NCI-H524 treated with DMSO at 0.1 percent for 48 hours (cell line): ENCODE measurements around the gene RBBP8.

Experiments used
- DNase-seq: peaks from one replicate; lab custom pipeline; 2025; lab: John Stamatoyannopoulos, UW

RBBP8 gene

DNA sequence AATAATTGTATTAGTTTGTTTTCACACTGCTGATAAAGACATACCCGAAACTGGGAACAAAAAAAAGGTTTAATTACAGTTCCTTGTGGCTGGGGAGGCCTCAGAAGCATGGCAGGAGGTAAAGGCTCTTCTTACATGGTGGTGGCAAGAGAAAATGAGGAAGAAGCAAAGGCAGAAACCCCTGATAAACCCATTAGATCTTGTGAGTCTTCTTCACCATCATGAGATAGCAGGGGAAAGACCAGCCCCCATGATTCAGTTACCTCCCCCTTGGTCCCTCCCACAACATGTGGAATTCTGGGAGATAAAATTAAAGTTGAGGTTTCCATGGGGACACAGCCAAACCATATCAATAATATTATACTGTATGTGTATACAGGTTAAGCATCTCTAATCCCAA is 128.9 kb downstream of the RBBP8 start:
- no peak for DNase-seq

DNA sequence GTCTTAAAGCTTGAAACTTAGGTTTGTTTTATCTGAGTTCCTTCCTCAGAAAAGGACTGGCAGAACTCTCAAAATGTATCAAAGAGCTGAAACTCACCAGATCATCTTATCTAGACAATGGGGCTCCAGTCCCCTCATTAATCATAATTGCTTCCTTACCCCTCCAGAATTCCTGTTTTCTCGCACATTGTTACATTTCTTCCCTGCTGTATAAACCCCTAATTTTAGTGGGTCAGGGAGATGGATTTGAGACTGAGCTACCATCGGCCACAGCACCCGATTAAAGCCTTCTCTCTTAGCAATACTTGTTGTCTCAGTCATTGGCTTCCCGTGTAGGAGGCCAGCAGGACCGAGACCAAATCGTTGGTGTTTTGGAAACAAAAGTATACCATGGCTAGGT is 130.4 kb downstream of the RBBP8 start:
- no peak for DNase-seq

DNA sequence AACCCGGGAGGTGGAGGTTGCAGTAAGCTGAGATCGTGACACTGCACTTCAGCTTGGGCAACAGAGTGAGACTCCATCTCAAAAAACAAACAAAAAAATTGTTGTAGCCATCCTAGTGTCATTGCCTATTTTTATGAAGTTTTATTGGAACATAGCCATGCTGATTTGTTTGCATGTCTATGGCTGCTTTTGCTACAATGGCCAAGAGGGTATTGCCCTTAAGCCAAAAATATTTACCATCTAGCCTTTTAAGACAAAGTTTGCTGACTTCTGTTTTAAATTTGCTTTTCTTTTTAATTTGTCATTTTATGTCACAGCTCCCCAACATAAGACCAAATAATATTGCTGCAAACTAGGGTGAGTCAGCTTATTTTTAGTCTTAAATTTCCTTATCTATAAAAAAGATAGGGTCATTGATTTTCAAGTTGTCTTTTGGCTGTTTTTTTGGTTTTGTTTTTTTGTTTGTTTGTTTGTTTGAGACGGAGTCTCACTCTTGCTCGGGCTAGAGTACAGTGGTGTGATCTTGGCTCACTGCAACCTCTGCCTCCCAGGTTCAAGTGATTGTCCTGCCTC is 132.2 kb downstream of the RBBP8 start:
- no peak for DNase-seq

DNA sequence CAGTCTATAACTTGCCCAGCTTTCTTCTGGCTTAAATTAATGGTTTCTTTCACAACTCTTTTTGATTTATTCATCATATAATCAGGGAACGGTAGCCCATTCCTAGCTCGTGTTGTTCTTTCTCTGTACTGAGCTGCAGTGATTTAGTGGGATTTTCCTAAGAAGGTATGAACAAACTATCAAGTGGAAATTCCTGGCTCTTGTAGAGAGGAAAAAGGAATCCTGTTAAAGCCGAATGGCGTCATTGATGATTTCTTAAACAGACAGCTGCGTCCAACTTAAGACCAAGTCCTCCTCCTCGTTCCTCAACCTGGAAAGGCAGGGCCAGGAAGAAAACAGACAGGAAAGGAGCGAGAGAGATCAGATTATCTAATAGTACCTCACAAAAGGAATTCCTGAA is 132.9 kb downstream of the RBBP8 start:
- peak; percentile 85 for DNase-seq

DNA sequence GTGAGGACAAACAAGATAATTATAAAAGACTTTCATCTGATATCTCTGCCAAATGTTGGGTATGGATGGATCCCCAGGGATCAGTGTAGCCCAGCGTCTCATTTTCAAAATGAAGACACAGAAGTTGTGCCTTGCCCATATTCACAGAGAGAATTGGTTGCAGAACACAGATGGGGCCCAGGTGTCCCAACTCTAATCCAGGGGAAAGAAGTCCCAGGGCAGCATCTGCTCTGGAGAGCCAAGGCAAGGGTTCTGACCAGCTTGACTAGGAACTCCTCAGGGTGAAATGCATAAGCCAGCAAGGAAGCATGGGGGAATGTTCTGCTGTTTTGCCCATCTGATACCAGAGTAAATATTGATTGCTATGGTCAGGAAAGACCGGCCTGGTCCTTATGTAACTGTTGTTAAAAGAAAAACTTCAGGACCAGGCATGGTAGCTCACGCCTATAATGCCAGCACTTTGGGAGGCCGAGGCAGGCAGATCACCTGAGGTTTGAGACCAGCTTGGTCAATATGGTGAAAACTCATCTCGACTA is 133.4 kb downstream of the RBBP8 start:
- peak; percentile 85 for DNase-seq

DNA sequence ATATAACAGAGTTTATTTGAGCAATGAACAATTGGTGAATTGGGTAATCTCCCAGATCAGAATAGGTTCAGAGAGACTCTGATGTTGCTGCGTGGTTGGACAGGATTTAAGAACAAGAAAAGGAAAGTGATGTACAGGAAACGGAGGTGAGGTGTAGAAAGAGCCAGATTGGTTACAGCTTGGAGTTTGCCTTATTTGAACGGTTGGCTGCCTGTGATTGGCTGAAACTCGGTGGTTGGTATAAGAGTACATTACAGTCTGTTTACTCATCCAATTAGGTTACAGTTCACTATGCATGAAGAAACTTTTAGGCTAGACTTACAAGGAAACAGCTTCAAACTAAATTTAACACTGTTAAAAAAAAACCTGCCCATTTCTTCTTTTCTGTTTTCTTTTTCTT is 134.1 kb downstream of the RBBP8 start:
- no peak for DNase-seq

DNA sequence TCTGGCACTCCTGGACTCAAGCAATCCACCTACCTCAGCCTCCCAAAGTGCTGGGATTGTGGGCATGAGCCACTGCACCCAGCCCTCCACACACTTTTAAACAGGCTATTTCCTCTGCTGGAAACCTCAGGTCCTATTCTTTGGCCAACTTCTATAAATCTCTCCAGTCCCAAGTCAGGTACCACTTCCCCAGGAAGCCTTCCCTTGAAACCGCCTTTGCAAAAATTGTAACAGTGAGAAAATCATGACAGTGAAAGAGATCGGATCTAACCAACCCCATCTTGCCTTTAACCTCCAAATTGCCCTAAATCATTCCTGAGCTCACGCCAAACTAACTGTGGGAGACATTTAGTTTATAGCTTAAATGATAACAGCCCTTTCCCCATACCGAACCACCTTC is 134.9 kb downstream of the RBBP8 start:
- no peak for DNase-seq

DNA sequence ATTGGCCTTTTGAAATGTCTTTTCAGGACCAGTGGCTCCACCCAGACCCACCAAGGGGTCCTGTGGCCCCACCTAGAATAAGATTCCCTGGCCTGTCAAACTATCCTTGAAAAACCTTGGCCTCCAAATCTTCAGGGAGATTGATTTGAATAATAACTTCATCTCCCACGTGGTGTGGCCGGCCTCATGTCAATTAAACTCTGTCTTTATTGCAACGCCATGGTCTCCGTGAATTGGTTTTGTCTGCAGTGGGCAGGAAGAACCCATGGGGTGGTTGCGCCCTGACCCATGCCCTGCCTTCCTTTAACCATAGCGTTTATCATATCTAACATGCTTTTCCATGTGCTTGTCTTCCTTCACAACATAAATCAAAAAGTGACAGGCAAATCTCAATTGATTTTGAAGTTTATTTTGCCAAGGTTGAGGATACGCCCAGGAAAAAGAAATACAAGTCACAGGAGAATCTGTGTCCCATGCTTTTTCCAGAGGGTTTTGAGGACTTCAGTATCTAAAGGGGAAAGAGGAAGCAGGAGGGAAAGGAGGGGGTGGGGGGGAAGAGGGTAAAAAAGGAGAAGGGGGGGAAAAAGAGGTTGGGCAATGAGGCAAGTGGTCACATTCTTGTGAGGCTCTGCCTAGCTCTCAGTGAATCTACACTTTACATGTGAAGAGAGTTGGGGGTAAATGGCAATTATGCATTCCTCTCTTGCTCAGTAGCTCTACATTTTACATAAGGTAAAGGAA is 135.6 kb downstream of the RBBP8 start:
- DNase-seq, result no peak

DNA sequence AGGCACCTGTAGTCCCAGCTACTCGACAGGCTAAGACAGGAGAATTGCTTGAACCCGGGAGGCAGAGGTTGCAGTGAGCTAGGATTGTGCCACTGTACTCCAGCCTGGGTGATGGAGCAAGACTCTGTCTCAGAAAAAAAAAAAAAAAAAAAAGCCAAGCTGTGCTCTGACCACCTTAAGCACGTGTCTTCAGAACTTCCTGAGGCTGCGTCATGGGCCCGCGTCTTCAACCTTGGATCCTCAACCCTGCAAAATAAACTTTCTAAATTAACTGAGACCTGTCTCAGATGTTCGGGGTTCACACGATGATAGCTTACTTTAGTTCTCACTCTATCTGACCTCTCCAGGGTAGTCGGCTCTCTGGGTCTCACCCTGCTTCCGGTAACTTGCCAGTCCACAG is 136.4 kb downstream of the RBBP8 start:
- DNase-seq, result no peak

DNA sequence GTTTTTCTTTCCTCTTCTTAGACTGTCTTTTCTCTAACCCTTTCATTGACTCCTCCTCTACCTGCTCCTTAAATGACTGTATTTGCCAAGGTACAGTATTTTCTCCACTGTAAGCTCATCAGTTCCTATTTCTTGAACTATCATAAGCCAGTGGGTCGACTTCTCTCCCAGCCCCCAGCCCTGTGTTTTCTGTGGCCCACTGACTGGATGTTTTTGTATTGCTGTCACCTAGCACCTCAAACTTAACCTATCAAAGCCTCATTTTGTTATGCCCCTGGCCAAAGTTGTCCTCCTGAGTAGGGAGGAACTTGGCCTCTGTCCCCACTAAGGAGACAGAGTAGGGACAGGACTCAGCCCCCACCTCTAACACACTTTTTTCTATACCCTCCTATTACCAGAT is 136.8 kb downstream of the RBBP8 start:
- no peak for DNase-seq

DNA sequence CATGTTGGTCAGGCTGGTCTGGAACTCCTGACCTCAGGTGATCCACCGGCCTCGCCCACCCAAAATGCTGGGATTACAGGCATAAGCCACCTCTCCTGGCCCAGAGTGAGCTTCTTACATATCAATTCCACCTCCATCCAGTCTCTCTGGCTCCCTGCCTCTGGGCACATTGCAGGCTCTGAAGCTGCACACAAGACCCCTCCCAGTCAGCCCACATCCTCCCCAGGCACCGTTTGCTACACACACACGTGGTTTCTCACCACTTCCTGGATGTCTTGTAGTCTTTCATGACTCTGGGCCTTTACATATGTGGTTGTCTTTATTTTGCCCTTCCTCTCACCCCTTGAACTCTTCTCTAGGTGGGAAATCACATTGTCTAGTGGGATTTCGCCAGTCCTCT is 138.2 kb downstream of the RBBP8 start:
- DNase-seq, result no peak

DNA sequence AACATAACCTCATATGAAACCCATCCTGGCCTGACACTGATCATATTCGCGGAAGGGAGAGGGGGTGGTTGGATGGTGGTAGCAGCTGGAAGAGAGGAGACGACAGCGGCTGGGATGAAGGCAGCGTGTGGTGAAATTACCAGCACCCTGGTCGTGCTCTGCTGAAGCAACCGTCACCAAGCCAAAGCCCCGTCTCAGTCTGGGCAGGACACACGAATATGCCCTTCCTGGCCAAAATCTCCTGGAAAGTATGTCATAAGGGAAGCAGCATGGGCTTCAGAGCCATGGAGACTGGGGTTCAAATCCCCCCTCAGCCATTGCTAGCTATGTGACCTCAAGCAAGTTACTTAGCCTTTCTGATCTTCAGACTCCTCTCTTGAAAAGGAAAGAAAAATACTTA is 139.0 kb downstream of the RBBP8 start:
- no peak for DNase-seq

DNA sequence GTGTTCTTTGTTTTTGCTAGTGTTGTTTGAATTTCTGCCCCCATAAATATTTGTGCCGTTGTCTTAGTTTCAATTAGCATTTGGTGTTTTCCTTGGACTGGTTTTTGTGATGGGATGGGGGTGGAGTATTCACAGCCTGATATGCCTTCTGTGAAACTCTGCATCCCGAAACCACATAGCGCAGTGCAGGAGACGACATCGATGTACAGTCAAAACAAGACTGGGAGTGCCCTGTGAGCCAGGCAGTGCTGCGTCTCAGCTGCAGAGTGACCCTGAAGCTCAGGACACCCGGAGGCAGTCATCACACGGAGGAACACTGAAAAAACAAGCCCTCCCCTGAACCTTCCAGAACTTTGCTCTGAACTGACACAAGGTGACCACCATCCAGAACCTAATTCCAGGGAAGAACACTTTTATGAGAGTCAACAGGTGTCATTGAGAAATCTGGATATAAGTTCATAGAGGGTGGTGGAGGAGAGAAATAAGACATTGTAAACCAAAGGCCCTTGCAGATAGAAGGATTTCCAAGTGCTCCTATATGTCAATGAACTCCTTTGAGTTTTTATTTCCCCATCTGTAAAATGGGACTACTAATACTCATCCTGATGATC is 141.0 kb downstream of the RBBP8 start:
- no peak for DNase-seq
